GM21526 (cell line): ENCODE results near the gene LHX2.

Experiments
- ATAC-seq: cut with Tn5 transposase; IDR thresholded peaks from one replicate; pipeline ENCODE4 v1.9.1; 2021; ENCODE audit warnings: moderate library complexity; ENCODE audit not compliant: unreplicated experiment, low FRiP score

The LHX2 gene

DNA sequence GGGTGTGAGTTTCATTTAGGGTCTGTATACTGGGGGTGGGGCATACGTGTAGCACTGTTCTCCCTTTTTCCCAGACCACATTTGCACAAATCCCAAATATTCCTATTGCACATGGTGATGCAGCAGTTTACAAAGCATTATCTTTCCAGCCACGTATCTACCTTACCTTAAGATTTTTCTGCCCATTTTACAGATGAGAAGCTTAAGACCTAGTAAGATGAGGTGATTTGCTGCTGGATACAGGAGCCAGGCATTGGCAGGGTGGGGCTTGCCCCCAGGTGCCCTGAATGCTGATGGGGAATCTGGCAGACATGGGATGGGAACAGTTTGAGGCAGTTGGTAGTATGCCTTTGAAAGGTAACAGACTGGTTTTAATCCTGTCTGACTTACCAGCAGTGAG, 12.5 kb downstream of the LHX2 start:
- no peak for ATAC-seq

DNA sequence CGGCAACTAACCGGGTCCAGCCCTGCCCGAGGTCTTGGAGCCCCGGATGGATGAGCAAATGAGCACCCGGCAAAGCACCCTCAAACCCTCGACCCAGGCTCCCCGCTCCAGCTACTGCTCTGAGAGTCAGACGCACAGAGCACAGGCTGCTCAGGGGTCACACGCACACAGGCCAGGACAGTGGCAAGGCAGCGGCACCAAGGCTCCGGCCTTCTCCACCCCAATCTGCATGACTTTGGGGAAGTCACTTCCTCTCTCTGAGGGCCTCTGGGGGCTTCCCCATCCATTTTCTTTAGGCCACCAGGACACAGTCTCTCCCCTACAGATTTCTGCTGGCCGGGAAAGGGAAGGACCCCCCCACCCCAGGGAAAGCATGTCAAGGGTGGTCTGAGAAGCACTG, 18.0 kb downstream of the LHX2 start:
- no peak for ATAC-seq

DNA sequence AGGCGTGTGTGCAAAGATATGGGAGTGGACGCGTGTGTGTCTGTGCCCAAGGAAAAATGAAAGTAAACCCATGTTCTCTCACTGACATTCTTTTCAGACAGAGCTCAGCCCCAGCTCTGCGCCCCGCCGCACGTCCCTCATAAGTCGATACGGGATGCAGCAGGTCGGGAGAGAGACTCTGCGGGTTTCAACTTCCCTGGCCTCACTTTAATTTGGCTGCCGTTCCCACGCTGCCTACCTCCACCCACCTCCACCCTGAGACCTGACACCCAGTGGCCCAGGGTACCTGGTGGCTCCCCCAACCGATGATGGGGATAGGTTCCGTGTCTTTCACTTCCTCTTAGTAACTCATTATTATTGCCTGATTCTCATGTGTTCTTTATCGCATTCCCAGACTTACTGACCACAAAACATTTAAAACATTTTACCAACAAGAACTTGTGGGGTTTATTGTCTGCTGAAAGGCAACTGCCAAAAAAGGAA, 19.4 kb downstream of the LHX2 start:
- no peak for ATAC-seq

DNA sequence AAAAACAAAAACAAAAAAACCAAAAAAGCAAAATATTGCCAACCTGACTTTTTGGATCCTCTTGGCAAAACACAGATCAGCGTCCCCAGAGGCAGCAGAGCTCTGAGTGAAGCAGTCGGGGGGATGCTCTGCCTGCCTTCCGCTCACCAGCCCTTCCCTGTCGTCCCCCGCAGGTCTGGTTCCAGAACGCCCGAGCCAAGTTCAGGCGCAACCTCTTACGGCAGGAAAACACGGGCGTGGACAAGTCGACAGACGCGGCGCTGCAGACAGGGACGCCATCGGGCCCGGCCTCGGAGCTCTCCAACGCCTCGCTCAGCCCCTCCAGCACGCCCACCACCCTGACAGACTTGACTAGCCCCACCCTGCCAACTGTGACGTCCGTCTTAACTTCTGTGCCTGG, 20.7 kb downstream of the LHX2 start:
- ATAC-seq = no peak

DNA sequence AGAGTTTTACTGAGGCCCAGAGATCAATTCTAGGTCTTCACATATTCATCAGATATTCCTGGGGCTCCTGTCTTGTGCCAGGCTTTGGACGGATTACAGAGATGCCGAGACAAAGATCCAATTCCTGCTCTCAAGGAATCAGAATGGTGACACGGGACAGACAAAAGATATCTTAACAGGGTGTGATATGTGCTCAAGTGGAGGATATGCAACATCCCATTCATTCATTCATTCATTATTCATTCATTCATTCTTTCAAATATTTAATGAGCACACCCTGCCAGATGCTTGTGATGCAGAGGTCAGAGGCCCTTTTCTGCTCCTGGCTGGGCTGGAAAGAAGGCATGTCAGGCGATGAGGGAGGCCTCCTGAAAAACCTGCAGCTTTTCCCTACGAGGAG, 21.8 kb downstream of the LHX2 start:
- no peak for ATAC-seq

DNA sequence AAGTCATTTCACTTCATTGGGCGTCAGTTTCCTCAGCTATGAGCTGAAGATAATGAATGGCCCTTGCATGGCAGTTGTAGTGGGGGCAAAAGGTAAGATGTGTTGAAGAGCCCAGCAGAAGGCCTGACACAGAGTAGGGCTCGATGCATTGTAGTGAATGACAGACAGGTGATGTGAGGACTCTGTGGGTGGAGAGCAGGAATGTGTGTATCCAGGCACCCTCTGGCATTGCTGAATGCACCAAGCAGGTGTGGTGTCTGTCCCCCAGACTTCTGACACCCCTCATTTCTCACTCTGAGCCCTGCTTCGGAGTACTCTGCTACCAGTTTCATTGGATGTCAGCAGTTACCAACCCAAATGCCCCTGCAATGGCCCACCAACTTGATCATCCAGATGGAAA, 22.4 kb downstream of the LHX2 start:
- no peak for ATAC-seq

DNA sequence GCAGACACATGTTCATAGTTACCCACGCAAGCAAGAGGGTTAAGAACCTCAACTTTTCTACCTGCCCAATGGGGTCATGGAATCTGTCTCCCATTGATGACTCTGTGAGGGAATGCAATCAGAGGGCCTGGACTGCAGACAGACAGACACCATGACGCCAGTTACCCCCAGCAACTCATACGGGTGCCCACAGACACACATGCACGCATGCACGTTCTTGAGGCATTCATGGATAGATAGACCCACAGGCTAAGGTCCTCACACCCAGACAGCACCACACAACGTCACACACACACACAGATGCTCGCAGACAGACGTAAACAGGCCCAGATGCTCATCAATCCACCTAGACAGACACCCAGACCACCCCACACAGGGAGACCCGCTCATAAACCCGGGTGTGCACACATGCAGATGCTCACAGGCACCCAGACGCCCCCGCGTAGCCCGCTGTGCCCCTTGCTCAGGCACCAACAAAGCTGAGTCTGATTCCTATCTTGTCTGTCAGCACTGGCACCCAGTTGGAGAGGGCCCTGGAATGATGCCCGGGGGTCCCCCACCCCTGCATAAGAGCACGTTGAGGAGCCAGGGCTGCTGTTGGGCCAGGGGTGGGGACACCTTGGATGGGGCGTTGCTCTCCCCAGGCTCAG, 23.6 kb downstream of the LHX2 start:
- ATAC-seq = no peak

DNA sequence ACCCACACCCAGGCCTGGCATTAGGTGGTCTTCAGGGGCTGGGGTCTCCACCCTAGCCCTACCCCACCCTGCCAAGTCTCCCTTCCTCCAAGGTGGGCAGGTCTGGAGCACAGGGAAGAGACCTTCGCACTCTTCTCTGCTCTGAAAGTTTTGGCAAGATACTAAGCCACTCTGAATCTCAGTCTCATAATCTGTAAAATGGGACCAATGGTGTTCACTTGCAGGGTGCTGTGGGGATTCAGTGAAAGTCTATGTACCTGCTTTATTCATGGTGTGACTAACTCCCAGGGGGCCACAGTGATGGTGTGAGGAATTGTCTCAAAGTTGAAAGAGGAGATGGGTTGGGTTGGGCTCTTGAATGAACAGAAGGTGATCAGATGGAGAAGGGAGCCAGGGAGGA, 25.0 kb downstream of the LHX2 start:
- ATAC-seq = no peak

DNA sequence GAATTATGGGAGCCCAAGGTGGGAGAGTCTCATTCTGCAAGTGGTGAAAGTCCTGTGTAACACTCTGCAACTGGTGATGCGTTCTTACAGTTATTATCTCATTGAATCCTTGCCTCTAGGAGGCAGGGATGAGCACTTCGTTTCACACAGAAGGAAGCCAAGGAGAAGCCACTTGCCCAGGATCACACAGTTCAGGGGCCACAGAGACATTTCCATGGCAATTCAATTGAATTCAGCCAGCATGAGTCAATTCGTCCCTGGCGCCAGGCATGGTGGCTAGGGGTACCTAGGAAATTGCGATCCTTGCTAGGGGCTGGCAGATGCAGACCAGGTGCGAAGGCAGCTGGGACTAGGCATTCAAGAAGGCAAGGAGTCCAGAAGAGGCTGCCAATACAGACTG, 26.2 kb downstream of the LHX2 start:
- ATAC-seq = no peak

DNA sequence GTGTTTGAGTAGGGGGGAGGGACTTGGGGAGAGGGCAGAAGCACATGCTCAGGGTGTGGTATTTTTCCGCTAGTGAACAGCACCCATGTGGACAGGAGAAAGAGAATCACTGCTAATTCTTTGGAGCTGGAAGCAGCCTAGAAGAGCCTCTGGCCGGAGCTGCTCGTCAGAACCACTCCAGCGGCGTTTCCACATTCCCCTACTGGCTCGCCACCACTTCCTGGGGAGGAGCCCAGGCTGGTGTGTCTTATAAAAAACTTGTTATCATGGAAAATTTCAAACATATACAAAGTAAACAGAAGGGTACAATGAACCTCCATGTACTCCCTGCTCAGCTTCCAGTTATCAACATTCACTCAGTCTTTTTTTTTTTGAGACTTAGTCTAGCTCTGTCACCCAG, 26.7 kb downstream of the LHX2 start:
- no peak for ATAC-seq

DNA sequence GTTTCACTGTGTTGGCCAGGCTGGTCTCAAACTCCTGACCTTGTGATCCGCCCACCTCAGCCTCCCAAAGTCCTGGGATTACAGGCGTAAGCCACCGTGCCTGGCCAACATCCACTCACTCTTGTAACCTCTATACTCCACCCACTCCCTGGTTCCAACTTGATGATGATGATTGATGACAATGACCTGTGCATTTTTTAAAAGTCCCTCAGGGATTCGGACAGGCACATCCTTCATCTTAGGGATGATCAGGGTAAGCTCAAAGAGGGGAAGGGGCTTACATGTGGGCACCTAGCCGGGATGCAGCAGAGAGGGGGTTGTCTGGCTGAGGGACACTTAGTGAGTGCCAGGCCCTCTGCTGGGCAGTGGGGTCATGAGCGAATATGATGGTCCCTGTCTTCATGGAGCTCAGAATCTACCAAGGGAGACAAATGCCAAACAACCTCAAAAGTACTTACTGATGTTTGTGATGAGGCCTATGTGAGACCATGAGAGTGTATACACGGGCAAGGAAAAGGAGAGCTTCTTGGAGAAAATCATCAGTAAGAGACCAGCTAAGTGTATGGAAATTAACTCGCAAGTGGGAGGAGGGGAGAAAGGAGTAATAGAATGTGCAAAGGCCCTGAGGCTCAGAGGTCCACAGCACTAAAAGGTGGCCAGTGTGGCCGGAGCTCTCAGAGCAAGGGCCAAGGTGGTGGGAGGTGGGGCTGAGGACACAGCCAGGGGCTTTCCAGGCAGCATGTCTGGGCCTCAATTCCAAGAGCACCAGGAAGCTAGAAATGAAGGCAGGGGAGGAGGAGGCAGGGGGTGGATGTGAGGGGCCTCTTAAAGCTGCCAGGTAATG, 27.4 kb downstream of the LHX2 start:
- ATAC-seq = no peak

DNA sequence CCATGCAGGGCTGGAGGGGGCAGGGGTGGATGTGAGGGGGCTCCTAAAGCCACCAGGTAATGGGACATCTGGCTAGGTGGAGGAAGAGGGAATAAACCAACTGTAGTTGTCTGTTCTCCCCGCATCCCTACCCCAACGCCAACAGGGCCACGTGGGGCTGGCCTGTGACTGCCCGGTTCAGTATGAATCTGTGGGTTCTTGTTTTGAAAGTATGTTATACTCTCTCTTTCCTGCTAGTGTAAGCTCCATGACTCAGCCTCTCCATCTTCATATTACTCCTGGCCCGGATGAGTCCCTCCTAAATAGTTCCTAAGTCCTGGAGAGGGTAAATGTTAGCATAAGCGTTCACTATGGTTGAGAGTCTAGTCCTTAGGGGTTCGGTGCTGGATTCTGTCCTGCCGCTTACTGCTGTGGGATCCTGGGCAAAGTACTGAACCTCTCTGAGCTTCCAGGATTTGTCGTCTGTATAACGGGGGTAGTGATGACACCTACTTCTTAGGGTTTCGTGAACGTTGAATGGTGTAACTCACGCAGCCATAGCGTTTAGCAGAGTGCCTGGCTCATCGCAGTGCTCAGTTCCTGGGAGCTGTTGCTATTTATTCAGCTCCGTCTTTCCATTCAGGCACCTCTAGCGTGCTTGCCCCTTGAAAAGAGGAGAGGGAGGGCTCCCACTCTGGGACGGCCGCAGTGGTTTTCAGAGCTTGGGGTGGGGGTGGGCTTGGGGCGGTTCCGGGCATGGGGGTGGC, 28.8 kb downstream of the LHX2 start:
- no peak for ATAC-seq

DNA sequence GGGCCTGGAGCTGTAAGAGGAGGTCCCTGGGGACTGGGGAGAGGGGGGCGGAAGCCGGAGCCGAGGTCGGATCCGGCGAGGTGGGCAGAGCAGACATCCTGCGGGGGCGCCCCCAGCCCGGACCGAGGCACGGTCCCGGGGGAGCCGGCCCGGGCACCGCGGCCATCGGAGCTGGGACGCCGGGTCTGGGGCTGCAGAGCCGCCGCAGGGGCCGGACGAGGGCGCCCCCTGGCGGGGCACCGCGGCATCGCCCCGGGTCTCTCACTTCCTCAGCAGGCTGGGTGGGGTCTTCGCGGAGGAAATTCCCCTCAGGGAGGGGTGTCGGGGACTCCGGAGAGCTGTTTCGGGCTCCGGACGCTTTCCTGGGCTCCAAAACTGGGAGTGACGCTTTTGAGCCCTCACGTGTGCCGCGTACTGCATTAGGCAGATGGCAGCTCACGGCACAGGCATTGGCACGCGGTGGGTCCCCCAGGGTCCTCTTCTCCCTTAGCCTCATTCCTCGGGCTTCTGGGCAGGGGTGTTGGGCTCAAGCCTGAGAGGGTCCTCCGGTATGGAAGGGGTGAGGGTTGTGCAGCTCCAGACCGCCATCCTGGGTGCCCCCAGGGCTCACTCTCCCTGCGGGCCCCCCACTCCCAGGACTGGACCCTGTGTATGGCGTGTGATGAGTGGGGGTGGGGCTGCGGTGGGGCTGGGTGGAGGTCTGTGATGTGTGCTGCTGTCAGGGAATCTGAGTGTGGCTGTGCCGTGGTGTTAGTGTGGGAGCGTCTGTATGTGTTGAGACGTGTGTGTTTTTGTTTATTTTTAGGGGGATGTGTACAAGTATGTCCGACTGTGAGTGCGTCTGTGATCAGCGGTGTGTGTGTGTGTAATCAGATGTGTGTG, 29.6 kb downstream of the LHX2 start:
- ATAC-seq = no peak

DNA sequence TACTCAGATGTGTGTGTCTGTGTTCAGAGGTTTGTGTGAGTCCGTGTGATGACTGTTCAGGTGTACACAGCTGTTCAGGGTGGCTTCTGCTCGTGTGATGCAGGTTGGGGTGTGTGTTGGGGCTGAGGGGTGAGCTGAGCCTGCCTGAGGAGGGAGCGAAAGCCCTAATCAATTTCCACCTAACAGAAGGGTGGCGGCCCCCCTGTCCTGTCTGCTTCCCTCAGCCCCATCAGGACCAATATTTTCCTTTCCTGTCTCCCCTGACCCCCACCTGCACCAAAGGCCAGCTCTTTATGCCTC, 30.2 kb downstream of the LHX2 start:
- no peak for ATAC-seq

DNA sequence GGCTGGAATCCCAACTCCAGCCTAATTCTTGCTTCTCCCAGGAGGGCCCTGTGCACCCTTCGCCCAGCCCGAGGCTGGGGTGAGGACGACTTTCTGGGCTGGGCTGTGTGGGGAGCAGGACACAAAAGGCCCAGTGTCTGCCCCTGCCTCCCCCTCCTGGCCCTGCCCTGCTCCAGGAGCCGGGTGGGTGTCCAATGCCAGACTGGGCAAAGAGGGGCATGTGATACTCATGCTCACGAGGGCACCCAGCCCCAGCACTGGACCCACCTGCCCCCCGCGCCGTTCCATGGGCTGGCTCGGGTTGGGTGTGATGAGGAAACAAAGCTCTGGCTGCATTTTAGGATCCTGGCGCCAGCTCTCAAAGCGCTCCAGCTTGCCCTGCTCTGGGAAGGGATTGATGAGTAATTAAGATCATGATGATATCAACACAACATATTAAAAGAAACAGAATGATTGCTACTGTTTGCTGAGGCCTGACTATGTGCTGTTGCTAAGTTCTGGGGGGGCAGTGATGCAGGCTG, 30.7 kb downstream of the LHX2 start:
- no peak for ATAC-seq

DNA sequence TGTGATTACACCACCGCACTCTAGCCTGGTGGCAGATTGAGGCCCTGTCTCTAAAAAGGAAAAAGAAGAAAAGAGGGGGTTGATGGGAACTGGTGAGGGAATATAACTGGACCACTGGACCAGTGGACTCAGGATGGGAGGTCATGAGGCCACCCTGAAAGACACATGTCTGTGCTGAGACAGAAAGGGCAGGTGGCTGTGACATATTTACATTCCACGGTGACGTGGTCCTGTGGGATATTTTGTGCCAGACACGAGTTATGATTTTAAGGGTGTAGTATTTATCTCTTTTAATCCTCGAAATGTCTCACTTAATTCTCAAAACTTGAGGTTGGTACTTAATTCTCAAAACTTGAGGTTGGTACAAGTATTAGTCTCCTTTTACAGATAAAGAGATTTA, 32.9 kb downstream of the LHX2 start:
- no peak for ATAC-seq

DNA sequence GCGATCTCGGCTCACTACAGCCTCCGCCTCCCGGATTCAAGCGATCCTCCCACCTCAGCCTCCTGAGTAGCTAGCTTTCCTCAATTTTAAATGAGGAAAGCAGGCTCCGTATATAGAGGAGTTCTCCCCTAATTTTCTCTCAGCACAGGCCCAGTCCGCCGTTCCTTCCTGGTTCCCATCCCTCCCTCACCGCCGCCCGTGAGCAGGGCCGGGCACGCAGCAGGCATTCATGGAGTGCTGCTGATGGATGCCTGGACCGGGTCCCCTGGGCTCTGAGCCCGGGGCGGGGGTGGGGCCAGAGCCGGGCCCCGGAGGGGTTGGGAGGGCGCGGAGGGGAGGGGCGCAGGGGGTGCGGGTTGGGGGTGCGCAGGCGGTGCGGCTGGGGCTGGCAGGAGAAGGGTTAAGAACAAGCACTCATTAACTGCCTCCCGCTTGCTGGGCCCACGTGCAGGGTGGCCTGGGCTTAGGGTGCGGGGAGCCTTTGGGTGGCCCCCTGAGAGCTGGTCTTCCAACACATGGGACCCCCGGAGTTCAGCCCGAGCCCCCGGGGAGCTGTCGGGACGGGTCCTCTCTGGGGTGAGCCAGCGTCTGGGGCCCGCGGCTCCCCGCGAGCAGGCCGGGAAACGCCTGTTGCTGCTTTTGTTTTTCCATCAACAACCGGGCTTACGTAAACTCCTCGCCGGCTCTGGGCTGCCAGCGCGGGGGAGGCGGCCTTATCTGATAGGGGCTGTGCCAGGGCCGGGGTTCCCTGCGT, 33.7 kb downstream of the LHX2 start:
- ATAC-seq = no peak

DNA sequence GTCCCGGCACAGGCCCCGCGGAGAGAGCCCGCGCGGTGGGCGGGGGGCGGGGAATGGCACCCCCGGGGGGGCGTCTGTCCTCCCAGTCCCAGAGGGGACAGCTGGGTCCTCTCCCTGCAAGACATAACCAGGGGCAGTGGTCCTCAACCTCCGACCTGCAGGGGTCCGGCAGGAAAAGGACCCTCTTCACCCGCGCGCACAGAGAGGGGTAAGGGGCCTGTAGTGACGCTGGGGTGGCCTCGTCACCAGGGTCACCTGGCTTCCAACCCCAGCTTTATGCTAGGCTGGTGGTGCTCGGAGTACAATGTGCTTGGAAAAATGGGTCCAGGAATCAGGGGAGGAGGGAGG, 34.2 kb downstream of the LHX2 start:
- ATAC-seq = no peak

DNA sequence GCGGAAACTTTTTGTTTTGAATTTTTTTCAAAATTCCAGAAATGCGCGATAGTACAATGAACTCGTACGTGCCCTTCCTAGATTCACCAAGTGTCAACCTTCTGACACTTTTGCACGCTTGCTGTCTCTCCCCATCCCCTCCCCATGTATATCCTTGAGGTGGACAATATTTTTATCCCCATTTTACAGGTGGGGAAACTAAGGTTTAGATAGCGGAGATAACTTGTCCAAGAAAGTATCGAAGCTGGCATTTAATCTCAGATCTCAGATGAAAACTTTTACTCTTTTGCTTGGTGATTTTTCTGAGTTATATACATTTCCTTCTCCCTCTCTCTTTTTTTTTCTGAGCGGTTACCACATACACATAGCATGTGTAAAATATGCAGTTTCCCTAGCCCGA, 34.6 kb downstream of the LHX2 start:
- ATAC-seq = no peak

DNA sequence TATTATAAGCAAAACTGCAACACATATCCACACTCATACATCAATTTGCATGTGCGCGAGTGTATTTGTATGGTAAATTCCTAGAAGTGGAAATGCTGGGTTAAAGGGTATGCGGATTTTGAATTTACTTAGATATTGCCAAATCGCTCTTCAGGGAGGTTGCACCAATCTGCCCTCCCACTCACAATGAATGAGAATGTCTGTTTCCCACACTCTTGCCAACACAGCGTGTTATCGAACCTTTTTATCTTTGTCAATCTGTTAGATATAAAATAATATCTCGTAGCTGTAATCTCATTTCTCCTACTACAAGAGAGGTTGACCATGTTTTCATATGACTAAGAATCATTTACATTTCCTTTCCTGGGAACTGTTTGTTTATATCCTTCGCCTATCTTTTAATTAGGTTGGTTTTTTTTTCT, 35.7 kb downstream of the LHX2 start:
- ATAC-seq = no peak
